GM12872 (cell line): ENCODE data around the gene IFT172.

Source experiments
- CTCF ChIP-seq: IDR thresholded peaks from 3 replicates; pipeline ENCODE4 v1.5.1; 2011; ENCODE audit warnings: low read depth, mild to moderate bottlenecking, low read length, moderate library complexity; ENCODE audit not compliant: insufficient read depth

Gene IFT172

GRCh38 chr2:27398962-27399361 is 90.6 kb downstream of the IFT172 start:
- no peak for TF ChIP-seq CTCF
